Thoracic aorta (tissue), 2 donors: ENCODE measurements around the gene PRSS56. TPM values are rescaled to one million over a fixed set of nuclear protein-coding genes. Genes with fewer than 3 reads are reported as not detected.

Source experiments
- ATAC-seq: fragments of 150-250 bp; one replicate; pipeline ENCODE4 v1.8.0; 2017; ENCODE audit warnings: low read depth; ENCODE audit not compliant: insufficient number of reproducible peaks, low FRiP score
- DNase-seq: peaks from one replicate; pipeline ENCODE4 v3.0.0-alpha.2; 2020; ENCODE audit warnings: low spot score
- H3K27ac ChIP-seq, 2 donors: fragments of 200-600 bp; sonication (generic); 1 replicate in 1 of 2; 2 replicates in 1 of 2; pipeline ENCODE4 v1.5.1; 2016; ENCODE audit warnings: mild to moderate bottlenecking in 2 of 2, moderate library complexity in 2 of 2
- H3K27me3 ChIP-seq: fragments of 200-600 bp; sonication (generic); replicated peaks from 2 replicates; pipeline ENCODE4 v1.6.0; 2016; ENCODE audit warnings: mild to moderate bottlenecking; ENCODE audit not compliant: insufficient read depth
- H3K36me3 ChIP-seq: fragments of 200-600 bp; sonication (generic); one replicate; pipeline ENCODE4 v1.5.1; 2016
- H3K4me1 ChIP-seq, 2 donors: fragments of 200-600 bp; sonication (generic); 1 replicate in 1 of 2; 2 replicates in 1 of 2; pipeline versions ENCODE4 v1.5.1 to v1.6.0; 2016; ENCODE audit warnings: low read depth in 2 of 2, mild to moderate bottlenecking in 1 of 2; ENCODE audit not compliant: control insufficient read depth in 1 of 2
- H3K4me3 ChIP-seq: fragments of 200-600 bp; sonication (generic); 2 replicates; pipeline ENCODE4 v1.5.1; 2016; ENCODE audit warnings: mild to moderate bottlenecking
- H3K9me3 ChIP-seq: fragments of 200-600 bp; sonication (generic); 2 replicates; pipeline ENCODE4 v1.5.1; 2016
- CTCF ChIP-seq: fragments of 200-600 bp; sonication (generic); IDR thresholded peaks from one replicate; pipeline ENCODE4 v1.5.1; 2019; ENCODE audit warnings: antibody characterized with exemption
- total RNA-seq, 2 donors: library from RNA; depleted of rRNA; stranded (reverse); fragments of >200 nt; gene quantifications; one replicate each; pipeline versions ENCODE4 v1.1.0 to v1.2.3, GENCODE V29; 2016

Gene PRSS56
- total RNA-seq, 2 donors from 2014 or later, result not detected

DNA sequence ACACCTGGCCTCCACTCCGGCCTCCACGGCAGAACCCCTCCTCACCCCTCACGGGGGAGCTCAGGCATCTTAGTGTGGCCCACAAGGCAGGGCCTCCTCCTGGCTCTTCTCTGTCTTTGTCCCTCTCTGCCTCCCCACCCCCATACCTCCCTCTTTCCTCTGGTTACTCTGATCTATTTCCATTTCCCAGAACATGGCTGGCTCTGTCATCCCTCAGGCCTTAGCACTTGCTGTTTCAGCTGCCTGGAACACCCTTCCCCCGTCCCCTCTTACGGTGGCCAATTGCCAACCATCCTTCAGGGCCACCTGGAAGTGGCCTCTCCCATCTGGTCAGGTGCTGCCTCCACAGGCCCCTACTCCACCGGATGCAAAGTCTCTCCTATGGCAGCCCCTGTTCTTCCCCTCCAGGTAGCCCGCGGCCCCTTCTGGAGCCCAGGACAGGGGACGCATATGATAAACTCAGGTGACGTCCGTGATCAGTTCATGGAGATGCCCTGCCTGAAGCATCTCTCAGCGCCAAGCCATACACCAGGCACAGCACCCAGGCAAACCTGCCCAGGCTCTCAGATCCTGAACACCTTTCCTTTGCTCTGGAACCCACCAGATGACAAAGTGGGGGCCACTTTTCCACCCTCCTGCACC is 28.9 kb upstream of the PRSS56 start:
- H3K36me3 ChIP-seq, result no peaks in the 10 kb centered on the region
- H3K4me3 ChIP-seq, result no peak overlapping the region
- no peak for TF ChIP-seq CTCF
- no peaks in the 10 kb centered on the region for H3K9me3 ChIP-seq
- peaks cover 0 to 6% of the 10 kb centered on the region in 2 donors for H3K4me1 ChIP-seq
- ATAC-seq (no peak), DNase-seq (no peak)
- H3K27ac ChIP-seq, result no peak overlapping the region
- H3K27me3 ChIP-seq, result peaks cover 3% of the 10 kb centered on the region

DNA sequence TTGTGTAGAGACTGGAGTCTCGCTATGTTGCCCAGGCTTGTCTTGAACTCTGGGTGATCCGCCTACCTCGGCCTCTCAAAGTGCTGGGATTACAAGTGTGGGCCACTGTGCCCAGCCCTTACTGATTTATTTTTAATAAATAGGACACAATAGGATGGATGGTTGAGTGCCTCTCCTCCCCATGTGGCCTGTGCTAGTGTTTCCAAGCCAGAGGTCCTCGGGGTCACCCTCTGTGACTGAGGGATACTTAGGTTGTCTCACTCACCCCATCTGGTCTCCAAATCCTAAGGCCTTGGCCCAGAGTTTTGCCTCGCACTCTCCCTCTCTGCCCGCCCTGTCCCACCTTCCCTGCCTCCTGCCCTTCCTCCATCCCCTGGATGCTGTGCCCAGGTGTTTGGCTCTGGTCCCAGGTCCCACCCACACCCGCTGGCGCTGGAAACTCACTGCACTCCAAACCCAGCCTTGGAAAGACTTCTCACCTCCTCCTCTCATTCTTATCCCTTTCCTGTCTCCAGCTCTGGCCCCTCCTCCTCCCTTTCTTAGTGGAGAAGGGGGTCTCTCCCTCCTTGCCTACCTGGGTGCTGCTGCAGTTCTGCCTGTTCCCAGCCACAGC is 27.8 kb upstream of the PRSS56 start:
- no peak for TF ChIP-seq CTCF
- H3K9me3 ChIP-seq, result no peaks in the 10 kb centered on the region

GRCh38 chr2:232492963-232493700 is 27.1 kb upstream of the PRSS56 start:
- no peaks in the 10 kb centered on the region for H3K9me3 ChIP-seq
- no peaks in the 10 kb centered on the region for H3K36me3 ChIP-seq
- DNase-seq (no peak), ATAC-seq (no peak)
- no peaks in the 10 kb centered on the region for H3K27me3 ChIP-seq
- H3K4me3 ChIP-seq, result no peak overlapping the region
- H3K4me1 ChIP-seq, result no peaks in the 10 kb centered on the region
- H3K27ac ChIP-seq, result no peak overlapping the region
- no peak for TF ChIP-seq CTCF

More for the DNA sequence above, 27.8 kb upstream of the PRSS56 start:
- no peak for DNase-seq
- H3K27me3 ChIP-seq, result no peaks in the 10 kb centered on the region
- no peak overlapping the region for H3K27ac ChIP-seq
- H3K36me3 ChIP-seq, result no peaks in the 10 kb centered on the region
- peaks cover 0 to 1% of the 10 kb centered on the region in 2 donors for H3K4me1 ChIP-seq
- ATAC-seq, result no peak
- H3K4me3 ChIP-seq, result no peak overlapping the region

- no peaks in the 10 kb centered on the region for H3K27me3 ChIP-seq
- DNase-seq, result no peak
- H3K27ac ChIP-seq, result no peak overlapping the region
- H3K9me3 ChIP-seq, result no peaks in the 10 kb centered on the region
- H3K4me3 ChIP-seq, result no peak overlapping the region
- no peak for TF ChIP-seq CTCF
- no peaks in the 10 kb centered on the region for H3K36me3 ChIP-seq
- H3K4me1 ChIP-seq, result no peaks in the 10 kb centered on the region
- no peak for ATAC-seq
Observed at GRCh38 chr2:232493701-232494474, 26.3 kb upstream of the PRSS56 start.

- H3K9me3 ChIP-seq, result no peaks in the 10 kb centered on the region
- no peaks in the 10 kb centered on the region for H3K27me3 ChIP-seq
- no peak for DNase-seq
- no peak overlapping the region for H3K27ac ChIP-seq
- H3K4me3 ChIP-seq, result no peak overlapping the region
- H3K4me1 ChIP-seq, result no peaks in the 10 kb centered on the region
- H3K36me3 ChIP-seq, result no peaks in the 10 kb centered on the region
- no peak for ATAC-seq
- no peak for TF ChIP-seq CTCF
Observed at GRCh38 chr2:232494542-232494941, 25.6 kb upstream of the PRSS56 start.
